SK-N-DZ (cell line): ENCODE data around the gene TRMT44.
"Not testable (repeated sequence)": the region's sequence is repeated elsewhere in the genome, so short reads cannot be mapped to it uniquely, and the experiment has no call there.

Experiments used
- DNase-seq: peaks from one replicate; pipeline ENCODE4 v3.0.0-alpha.2; 2015; ENCODE audit warnings: low spot score

The TRMT44 gene

DNA sequence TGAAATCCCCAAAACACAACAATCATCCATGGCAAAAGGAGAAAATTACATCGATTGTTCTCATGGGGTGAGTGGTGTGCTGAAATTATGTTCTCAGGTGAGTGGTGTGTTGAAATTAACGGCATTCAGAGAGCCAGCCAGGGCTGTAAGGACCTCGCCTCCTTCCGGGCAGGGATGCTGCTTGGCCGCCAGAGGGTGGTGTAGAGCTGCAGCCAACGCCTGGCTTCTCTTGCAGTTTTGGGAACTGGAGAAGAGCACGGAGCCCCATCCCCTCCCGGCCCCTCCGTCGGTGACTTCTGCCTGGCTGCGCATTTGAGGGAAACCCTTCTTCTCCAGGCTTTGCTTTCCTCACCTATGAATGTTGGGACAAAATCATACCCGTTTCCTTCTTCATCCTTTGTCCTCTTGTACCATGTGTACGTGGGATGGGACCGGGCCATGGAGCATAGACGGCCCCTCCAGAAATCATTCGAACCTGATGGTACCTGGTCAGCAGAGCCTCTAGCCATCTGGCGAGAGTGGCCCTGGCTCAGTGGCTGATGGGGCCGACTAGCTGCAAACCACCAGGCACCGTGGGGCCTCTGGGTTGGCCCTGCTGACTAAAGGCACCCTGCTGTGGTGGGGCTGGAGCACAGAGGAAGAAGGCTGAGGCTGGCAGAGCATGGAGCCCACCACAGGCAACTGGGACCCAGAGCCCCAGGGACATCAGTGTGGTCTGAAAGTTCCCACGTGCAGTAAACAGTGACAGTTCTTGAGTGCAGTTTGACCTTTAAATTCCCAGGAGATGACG lies 28.4 kb downstream of the TRMT44 start:
- DNase-seq, result peak; percentile 18

DNA sequence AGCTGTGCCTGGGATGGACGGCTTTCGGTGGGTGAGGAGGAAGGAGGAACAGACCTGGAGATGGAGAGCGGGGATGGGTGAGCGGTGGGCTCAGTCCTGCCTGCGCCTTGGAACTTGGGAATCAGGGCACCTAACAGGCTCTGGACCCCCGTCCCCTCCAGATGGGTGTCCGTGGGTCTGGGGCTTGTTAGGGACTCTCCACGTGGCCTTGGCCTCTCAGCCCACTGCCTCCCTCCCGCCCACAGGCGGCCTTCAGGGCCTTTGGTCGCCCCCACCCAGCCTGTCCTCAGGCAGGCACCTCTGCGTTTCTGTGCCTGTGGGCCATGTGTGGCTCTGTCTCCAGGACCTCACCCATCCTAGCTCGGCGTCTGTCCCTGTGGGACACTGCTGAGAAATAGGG lies 29.0 kb downstream of the TRMT44 start:
- DNase-seq, result no peak

DNA sequence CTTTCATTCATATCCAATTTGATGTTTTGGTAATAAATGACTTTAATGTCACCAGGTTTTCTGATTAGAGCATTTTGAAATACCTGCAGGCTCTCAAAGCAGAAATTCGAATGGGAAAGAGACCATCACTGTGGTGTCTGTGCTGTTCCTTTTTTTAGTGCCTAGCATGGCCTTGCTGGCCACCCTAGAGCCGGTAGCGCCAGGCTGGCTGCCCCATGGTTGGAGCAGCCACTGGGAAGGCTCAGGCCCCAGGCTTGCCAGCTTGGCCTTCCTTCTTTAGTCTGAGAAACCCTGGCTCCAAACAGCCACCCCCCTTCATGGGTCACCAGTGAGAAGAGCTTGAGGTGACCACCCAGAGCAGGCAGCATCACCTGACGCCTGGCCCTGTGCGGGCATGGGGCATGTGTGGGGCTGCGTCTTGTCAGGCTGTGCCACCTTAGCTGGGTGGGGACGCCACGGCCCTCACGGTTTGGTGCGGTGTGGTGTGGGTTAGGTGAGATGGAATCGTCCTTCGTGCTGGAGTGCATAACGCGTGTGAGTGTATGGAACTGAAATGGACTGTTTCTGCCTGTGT lies 30.0 kb downstream of the TRMT44 start:
- no peak for DNase-seq

DNA sequence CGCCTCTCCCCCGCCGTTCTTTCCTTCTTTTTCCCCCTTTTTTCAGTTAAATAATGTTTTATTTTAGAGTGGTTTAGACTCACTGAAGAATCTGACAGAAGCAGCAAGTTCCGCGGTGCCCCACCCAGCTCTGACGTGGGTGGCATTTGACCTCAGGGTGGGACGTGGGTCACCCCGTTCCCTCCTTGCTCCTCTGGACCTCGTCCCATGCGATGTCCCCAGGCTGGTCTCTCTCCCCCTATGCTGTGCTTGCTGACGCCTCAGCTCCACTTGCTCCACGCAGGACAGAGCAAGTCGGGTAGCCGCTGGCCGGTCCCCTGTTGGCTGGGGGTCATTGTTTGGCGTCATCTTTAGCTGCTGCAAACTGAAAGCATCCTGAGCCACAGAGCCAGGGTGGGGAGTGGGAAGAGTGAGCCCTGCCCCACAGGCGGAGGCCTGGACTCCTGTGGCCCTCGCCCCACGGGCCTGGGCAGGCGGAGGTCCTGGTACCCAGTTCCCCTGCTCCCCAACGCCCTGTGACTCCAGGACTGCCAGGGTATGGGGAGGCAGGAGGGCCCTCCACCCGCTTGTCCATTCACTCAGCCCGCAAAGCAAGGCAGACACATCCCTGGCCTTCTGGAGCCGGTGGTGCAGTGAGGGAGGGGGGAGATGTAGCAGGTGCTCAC lies 30.8 kb downstream of the TRMT44 start:
- no peak for DNase-seq

DNA sequence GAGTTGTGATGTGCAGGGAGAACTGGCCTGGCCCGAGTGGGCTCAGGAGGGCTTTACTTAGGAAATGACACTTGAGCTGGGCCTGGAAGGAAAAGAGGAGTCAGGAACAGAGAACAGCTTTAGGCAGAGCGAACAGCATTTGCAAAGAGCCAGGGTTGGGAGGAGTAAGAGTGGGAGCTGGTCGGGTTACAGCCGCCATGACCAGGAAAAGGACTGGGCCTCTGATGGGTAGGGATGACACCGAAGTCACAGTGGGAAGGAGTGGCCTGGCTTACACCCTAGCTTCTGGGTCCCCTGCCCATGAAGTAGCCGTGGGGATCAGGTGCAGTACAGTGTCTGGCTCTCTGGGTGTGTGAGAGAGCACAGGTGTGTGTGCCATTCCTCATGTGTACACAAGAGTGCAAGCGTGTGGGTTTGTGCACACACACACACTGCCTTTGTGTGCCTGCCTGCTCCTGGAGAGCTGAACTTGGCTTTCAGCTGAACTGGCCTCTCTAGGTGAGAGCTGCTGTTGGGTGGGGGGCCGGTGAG lies 31.6 kb downstream of the TRMT44 start:
- DNase-seq, result no peak

DNA sequence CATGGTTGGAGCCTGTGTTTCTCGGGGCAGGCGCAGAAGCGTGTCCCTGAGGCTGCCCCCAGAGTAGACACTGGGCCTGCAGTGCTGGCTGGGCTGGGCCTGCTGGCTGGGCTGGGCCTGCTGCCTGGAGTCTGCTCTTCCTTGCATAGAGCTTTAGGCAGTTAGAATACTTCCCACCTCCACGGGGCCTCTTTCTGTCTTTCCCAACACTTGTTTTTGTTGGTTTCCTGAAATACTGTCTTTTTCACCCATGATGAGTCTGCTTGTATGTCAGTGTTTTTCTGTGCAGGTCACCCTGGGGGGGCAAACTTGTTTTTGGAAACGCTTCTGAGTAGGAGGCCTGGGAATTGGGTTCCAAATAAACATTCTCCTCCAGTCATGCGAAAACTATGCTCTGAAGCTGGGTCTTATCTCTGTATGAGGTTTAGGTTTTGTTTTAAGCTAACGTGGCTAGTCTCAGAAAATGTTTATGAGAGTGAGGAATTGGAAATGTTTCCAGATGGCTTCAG lies 32.2 kb downstream of the TRMT44 start:
- no peak for DNase-seq

DNA sequence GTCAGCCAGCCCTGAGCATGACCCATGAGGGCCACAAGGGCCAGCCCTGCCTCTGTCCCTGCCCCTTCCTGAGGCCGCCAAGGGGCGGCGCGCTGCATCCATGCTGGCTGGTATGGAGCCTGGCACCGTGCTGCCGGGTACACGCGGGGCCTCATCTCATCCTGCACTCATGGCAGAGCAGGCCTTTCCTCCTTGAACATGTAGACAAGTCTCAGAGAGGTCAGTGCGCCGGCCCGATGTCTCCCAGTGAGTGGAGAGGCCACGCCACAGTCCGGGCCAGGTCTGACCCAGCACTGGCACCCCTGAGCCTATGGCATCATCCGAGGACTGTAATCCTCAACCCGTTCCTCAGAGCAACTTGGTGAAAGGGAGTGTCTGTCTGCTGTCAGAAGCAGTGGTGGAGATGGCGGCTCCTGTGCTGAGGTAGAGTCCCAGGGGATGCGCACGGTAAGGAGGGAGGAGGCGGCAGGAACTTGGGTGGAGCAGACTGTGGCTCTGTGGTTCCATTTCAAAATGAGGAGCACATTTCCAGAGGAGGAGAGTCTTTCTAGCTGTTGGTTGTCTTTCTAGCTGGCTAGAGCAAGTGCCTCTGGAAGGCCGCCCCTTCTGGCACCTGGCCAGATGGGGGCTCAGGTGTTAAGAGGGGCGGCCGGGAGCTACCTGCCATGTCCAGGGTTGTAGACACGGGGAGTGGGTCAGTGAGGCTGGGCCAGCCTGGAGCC lies 32.8 kb downstream of the TRMT44 start:
- DNase-seq, result no peak

DNA sequence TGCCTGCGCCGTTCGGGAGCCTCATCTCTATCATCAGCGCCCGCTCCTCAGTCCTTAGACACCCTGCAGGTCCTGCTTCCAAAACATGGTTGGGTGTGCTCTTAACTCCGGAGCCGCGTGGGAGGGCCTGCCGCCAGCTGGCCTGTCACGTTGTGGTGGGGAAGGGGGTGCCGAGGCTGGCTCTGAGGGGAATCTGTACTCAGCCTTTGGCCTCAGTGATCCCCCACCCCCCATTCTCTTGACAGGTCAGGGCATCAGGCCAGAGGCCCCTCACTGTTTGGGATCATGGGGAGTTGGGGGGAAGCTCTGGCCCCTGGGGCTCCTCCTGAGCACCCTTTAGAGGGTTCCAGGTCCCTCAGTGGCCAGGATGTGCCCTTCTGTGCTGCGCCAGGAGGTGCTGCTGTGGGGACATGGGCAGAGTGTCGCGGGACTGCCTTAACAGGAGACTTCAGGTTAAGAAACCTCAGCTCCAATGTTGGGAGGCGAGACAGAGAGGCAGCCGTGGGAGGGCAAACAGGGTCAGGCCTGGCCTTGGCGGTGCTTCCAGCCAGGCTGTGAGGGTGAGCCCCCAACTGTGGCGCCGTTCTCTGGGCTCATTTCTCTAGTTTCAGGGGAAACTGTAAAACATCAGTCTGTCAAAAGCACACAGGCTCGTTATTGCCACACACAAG lies 33.5 kb downstream of the TRMT44 start:
- DNase-seq, result no peak

DNA sequence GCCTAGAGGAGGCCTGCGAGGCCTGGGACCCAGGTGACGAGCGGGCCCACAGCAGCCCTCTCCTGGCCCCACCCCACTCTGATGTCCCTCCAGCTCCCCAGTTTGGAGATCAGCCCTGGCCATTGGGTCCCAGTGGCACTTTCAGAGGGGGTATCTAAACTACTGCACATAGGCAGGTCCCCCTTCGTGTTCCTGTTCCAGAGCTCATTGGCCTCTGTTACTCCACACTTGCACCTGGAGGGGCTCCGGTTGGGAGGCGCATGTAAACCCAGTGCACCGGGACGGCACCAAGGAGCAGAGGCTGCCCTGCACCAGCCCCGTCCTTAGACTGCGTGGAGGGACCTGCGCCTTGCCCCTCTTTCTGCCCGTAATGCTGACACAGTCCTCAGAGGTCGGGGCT lies 34.3 kb downstream of the TRMT44 start:
- DNase-seq, result no peak

DNA sequence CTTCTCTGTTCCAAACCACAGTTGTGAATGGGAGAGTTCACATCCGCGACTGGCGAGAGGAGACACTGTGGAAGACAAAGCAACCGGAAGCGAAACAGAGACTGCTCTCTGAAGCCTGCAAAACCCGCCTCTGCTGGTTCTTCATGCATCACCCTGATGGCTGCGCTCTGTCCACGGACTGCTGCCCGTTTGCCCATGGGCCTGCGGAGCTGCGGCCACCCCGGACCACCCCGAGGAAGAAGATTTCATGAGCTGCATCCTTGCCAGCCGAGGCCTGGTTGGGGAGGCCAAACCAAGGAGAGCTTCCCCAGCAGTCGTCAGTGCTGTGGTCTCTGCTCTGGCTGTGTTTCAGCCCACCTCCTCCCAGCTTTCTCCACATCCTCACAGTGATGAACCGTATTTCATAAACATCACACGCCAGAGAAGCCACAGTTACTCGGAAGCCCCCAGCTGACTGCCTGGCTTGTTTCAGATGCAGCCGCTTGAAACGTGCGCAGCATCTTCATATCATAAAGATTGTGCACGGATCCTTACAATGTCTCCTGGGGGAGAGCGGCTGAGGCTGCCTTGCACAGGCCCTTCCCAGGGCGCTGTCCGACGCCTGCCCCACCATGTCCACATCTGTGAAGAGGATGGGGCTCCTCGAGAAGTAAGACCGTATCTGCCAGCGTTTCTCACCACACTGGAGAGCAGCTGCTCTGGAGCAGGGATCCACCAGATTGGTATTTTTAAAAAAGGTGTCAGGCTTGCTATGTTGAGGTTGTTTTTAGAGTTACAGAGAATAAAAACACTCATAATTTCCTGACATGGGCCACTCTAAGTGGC lies 35.4 kb downstream of the TRMT44 start:
- DNase-seq, result no peak

DNA sequence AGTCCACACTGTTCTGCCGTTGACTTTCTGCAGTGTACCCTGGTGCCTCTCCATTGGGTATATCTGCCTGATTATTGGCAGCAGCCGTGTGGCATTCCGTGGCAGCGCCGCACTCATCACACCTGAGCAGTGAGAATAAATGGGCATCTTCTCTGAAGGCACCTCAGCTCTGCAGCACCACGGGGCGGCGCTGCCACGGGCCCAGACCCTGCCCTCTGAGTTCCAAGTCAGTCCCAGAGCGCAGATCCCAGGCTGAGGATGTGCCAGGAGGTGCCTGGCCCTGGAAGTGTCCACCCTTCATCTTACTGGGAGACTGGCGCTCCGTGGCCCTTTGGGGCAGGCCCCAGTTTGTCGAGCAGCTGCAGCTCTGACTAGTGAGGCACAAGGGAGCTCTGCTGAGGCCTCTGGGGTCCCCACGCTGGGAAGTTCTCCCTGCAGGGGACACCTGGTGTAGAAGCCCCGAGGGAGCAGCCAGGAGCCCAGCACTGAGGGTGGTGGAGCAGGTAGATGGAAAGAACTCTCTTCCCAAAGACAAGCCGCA lies 36.6 kb downstream of the TRMT44 start:
- DNase-seq, result no peak

DNA sequence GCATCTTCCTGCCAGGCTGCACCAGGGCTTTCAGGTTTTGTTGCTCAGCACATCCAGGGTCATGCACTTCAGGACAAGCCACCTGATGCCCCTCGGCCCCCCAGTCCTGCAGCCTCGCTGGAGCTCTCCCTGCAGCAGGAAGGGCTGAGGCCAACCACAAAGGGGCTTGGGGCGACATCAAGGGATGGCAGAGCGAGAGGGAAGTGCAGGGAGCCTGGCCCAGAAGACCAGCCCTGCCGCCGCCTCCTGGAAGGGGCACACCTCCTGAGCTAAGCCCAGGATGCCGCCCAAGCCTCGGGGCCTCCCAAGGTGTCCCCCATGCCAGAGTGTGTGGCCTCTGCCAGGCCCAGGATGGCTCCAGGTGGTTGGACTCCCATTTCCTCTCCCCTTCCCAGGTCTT lies 37.1 kb downstream of the TRMT44 start:
- DNase-seq, result no peak

DNA sequence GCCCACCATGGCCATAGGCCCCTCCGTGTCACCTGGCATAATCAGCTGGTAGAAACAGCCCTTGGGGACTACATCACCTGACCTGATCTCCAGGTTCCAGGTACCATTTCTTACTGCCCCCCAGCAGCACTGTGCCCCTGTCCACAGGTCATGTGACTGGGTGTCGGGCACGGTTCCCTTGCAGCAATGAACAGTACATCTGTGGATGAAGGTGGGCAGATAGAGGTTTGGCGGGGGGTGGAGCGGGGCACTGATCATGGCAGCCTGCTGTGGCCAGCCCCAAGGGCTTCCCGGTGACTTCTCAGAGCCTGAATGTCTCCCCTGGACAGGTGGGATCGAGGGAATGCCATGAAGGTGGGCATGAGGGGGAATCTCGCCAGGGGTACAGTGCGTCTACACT lies 37.8 kb downstream of the TRMT44 start:
- DNase-seq, result no peak

DNA sequence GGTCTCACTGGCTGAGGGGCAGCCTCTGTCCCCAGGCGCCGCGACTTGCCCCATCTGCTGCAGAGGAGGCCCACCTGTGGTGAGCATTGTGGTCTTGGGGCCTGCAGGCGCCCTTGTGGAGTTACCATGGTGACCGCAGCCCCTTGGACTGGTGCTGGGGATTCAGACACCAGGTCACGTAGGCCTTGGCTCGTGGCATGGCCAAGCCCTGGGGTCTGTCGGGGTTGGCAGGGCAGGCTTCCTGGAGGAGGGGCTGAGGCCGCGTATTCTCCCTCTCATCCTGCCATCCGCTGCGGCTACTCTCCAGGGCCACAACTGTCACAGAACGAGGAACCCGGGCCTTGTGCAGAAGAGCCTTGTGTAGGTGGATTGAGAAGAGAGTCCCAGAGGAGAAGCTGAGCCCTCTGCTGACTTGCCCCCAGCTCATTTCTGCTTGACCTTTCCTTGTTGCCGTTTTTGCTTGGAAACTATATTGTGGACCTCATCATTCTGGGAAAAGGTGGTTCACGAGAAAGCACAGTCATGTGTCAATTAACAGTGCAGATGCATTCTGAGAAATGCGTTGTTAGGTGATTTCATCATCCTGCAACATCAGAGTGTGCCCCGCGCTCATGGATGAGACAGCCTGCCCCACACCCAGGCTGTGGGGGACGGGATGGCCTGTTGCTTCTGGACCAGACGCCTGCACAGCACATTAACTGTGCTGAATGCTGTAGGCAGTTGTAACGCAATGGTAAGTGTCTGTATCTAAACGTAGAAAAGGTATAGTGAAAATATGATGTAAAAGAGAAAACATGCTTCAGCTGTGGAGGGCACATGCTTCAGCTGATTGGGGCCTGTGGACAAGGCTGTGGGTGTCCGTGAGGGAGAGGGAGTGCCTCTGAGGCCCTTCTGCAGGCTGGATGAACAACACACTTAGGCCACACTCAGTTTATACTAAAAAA lies 38.5 kb downstream of the TRMT44 start:
- no peak for DNase-seq

DNA sequence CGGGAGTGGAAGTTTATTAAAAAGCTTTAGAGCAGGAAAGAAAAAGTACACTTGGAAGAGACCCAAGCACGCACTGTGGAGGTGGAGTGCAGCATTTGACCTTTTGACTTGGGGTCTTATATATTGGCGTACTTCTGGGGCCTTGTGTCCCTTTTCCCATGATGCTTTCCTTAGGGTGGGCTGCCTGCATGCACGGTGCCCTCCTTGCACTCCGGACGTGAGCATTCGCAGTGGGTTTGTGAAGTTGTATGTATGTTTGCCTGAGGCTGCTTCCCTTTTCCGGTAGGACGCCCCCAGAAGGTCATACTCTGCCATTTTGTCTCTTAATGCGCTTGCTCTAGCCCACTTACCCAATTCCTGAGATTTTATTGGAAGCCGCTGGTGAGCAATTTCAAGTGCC lies 39.6 kb downstream of the TRMT44 start:
- DNase-seq, result no peak

DNA sequence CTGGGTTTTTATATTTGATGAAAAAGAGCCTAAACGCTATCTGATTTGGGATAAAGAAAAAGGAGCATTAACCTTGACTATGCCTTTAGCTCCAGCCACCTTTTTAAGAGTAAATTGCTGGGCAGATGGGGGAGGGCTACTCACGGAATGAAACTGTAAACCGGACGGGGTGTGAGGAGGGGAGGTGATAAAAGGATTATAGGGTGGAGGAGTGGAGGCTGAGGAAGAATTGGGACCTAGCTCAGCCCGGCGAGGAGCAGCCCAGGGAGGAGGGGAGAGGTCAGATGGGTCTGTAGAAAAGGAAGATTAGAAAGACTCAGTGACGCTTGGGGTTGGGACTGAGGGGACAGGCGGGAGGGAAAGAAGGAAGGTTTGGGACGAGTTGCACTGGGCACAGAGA lies 46.1 kb downstream of the TRMT44 start:
- DNase-seq, result not testable (repeated sequence)

DNA sequence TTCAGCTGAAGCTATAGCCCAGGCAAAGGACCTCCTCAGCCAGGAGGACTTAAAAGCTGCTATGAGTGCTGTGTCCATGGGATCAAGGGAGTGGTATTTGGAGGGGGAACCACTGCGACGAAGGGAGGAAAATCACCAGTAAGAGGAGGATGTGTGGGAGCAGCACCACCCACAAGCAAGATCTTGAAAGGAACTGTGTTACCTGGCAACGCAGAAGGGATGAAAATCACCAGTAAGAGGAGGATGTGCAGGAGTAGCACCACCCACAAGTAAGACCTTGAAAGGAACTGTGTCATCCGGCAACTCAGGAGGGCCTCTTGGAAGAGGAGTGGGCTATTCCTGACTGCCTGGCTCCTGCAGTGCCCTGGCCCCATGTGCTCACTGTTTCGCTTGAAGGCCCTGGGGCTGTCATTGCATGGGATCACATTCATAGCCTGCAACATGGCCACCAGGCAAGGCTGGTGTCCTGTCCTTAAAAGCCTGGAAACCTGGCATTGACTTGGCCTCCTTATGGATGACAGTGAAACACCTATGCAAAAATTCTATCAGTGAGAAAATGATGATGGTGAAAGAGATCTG lies 48.3 kb downstream of the TRMT44 start:
- DNase-seq, result no peak

DNA sequence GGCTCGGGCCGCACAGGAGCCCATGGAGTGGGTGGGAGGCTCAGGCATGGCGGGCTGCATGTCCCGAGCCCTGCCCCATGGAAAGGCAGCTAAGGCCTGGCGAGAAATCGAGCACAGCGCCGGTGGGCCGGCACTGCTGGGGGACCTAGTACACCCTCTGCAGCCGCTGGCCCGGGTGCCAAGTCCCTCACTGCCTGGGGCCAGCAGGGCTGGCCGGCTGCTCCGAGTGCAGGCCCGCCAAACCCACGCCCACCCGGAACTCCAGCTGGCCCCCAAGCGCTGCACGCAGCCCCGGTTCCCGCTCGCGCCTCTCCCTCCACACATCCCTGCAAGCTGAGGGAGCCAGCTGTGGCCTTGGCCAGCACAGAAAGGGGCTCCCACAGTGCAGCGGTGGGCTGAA lies 50.9 kb downstream of the TRMT44 start:
- DNase-seq, result not testable (repeated sequence)

DNA sequence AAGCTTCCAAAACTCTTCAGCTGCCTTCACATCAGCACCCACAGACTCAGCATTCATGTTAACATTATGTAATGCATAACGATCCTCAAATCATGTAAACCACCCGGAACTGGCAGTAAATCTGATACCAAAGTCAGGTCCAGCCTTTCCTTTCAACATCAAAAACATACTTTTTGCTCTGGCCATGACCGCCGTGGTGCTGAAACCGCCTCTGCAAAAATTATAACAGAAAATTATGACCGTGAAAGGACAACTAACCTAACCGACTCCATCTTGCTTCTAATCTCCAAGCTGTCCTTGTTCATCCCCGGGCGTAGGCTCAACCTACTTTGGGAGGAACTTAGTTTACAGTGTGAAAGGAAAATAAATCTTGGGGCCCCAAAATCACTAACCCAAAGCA lies 51.6 kb downstream of the TRMT44 start:
- DNase-seq, result no peak
